ENCODE data around the gene PRTG.

DNA sequence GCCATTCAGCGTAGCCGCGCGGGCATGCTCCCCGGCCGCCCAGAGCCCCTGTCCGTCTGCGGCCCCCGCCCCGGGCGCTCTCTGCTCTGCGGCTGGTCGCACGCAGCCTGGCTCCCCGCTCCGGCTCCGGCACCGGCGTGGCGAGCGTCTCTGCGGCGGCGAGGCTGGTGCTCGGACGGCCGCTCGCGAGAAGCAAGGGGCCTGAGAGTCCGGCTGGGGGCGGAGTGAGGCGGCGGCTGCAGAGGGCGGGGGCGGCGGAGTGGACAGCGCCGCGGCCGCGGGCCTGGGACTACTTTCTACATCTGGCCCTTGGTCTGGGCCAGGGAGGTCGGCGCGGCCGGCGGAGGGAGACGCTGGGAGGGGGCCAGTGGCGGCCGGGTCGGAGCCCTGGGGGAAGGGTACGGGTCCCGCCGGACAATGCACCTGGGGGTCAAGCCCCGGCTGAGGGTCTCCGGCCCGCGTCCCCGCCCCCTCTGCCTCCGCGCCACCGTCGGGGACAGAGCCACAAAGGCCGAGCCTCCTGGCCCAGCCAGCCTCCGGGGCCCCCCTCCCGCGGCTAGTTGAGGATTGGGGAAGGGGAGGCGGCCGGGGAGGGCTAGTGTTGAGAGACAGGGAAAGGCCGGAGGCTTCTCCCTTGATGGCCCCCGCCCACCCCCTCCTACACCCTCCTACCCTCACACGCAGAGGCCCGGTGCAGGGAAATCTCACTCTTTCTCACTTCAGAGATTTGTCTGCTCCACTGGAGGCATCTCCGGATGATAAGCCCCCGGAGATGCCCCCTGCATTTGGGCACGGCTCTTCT lies at the start of gene PRTG:
- TF ChIP-seq CTCF (IDR thresholded peaks at IDR 0.05) (no peak), POLR2A (IDR thresholded peaks at IDR 0.05) (peak in 1 of 2 donors; percentile 55)

Measured in adrenal gland (tissue), 5 donors.